CD4-positive, CD25-positive, alpha-beta regulatory T cell (primary cell): Measurements from ENCODE around the gene SLC13A3. TPM values are rescaled to one million over a fixed set of nuclear protein-coding genes. Genes with fewer than 3 reads are reported as not detected.

Source experiments
- ATAC-seq, 2 donors: fragments of 150-1000 bp; cut with Tn5 transposase; one replicate each; pipeline ENCODE4 v1.10.0; 2021; ENCODE audit warnings: low read depth in 2 of 2, moderate number of reproducible peaks in 2 of 2, moderate library complexity in 1 of 2
- DNase-seq, 3 donors: peaks; one replicate each; pipeline versions ENCODE4 v3.0.0 to v3.0.0-alpha.2; 2012 to 2022; ENCODE audit warnings: mixed read lengths in 1 of 3
- H3K27ac ChIP-seq: one replicate; pipeline ENCODE4 v1.7.0; 2013; ENCODE audit warnings: mild to moderate bottlenecking, low read length; ENCODE audit not compliant: insufficient read depth, poor library complexity, severe bottlenecking
- H3K27me3 ChIP-seq: one replicate; pipeline ENCODE4 v1.7.0; 2013; ENCODE audit warnings: low read length; ENCODE audit not compliant: control insufficient read depth, insufficient read depth
- H3K36me3 ChIP-seq: one replicate; pipeline ENCODE4 v1.7.0; 2013; ENCODE audit warnings: mild to moderate bottlenecking, low read length, moderate library complexity; ENCODE audit not compliant: control insufficient read depth, insufficient read depth
- H3K4me1 ChIP-seq: 2 replicates; pipeline ENCODE4 v1.7.0; 2013; ENCODE audit warnings: mild to moderate bottlenecking, low read length; ENCODE audit not compliant: insufficient read depth, control insufficient read depth, poor library complexity, severe bottlenecking
- H3K4me3 ChIP-seq: one replicate; pipeline ENCODE4 v1.7.0; 2013; ENCODE audit warnings: low read depth, mild to moderate bottlenecking, low read length, moderate library complexity
- H3K9me3 ChIP-seq, 2 experiments: 1 replicate in 1 of 2; 2 replicates in 1 of 2; pipeline ENCODE4 v1.7.0; 2013; ENCODE audit warnings: low read length in 2 of 2, mild to moderate bottlenecking in 1 of 2, moderate library complexity in 1 of 2; ENCODE audit not compliant: control insufficient read depth in 2 of 2
- H3K27ac Mint-ChIP-seq, 3 donors: one replicate each; pipeline ENCODE4 v1.8.0; 2020 to 2022; ENCODE audit warnings: mild to moderate bottlenecking in 3 of 3, mixed read lengths in 3 of 3, moderate library complexity in 2 of 3
- H3K27me3 Mint-ChIP-seq: one replicate; pipeline ENCODE4 v1.8.0; 2022; ENCODE audit warnings: mild to moderate bottlenecking, mixed read lengths
- H3K36me3 Mint-ChIP-seq: one replicate; pipeline ENCODE4 v1.8.0; 2020; ENCODE audit warnings: mixed read lengths
- H3K4me1 Mint-ChIP-seq, 4 donors: one replicate each; pipeline ENCODE4 v1.8.0; 2020 to 2022; ENCODE audit warnings: mixed read lengths in 4 of 4, mild to moderate bottlenecking in 1 of 4
- H3K4me3 Mint-ChIP-seq, 4 donors: one replicate each; pipeline ENCODE4 v1.8.0; 2020 to 2022; ENCODE audit warnings: mild to moderate bottlenecking in 4 of 4, mixed read lengths in 4 of 4, moderate library complexity in 3 of 4
- H3K9me3 Mint-ChIP-seq, 7 donors: one replicate each; pipeline ENCODE4 v1.8.0; 2020 to 2022; ENCODE audit warnings: mixed read lengths in 7 of 7, mild to moderate bottlenecking in 3 of 7, moderate library complexity in 2 of 7
- polyA plus RNA-seq, 4 donors: library from polyadenylated mRNA; unstranded; fragments of 300-500 nt; fragmentation: Illumina TruSeq; gene quantifications; one replicate each; pipeline ENCODE4 v1.2.3, GENCODE V29; 2021
- total RNA-seq: library from RNA; stranded (reverse); gene quantifications from one replicate; pipeline ENCODE4 v1.2.3, GENCODE V29; 2022

SLC13A3 gene
- total and polyA plus RNA-seq, 5 donors from 2014 or later = 0.67 TPM; not detected in 4

- Mint-ChIP-seq H3K4me3 (no peak overlapping the region), H3K9me3 (no peaks in the 10 kb centered on the region), H3K36me3 (no peaks in the 10 kb centered on the region), H3K4me1 (peaks cover 0 to 17% (median 11%) of the 10 kb centered on the region in 4 donors), H3K27ac (no peak overlapping the region), H3K27me3 (peaks cover 4% of the 10 kb centered on the region)
- H3K27me3 ChIP-seq = no peaks in the 10 kb centered on the region
- H3K4me1 ChIP-seq = peaks cover 13% of the 10 kb centered on the region
- no peak for DNase-seq
- H3K36me3 ChIP-seq = no peaks in the 10 kb centered on the region
- no peak overlapping the region for H3K4me3 ChIP-seq
- H3K27ac ChIP-seq = no peak overlapping the region
- ATAC-seq = no peak
- no peaks in the 10 kb centered on the region for H3K9me3 ChIP-seq
Observed at GRCh38 chr20:46554828-46555227, 96.4 kb downstream of the SLC13A3 start.

GRCh38 chr20:46553926-46554325 lies 97.3 kb downstream of the SLC13A3 start:
- no peak overlapping the region for H3K27ac ChIP-seq
- Mint-ChIP-seq H3K36me3 (no peaks in the 10 kb centered on the region), H3K27ac (no peak overlapping the region), H3K9me3 (no peaks in the 10 kb centered on the region), H3K4me1 (peaks cover 0 to 17% (median 11%) of the 10 kb centered on the region in 4 donors), H3K27me3 (no peaks in the 10 kb centered on the region), H3K4me3 (no peak overlapping the region)
- no peak overlapping the region for H3K4me3 ChIP-seq
- H3K4me1 ChIP-seq = peaks cover 13% of the 10 kb centered on the region
- H3K27me3 ChIP-seq = no peaks in the 10 kb centered on the region
- ATAC-seq (no peak), DNase-seq (no peak)
- no peaks in the 10 kb centered on the region for H3K9me3 ChIP-seq
- no peaks in the 10 kb centered on the region for H3K36me3 ChIP-seq

- Mint-ChIP-seq H3K36me3 (no peaks in the 10 kb centered on the region), H3K9me3 (no peaks in the 10 kb centered on the region), H3K27ac (peak overlapping the region in 2 of 3 donors; percentile 33 to 43), H3K4me1 (peaks cover 0 to 17% (median 11%) of the 10 kb centered on the region in 4 donors), H3K4me3 (peak overlapping the region in 1 of 4 donors; percentile 15), H3K27me3 (no peaks in the 10 kb centered on the region)
- Histone ChIP-seq H3K9me3 (no peaks in the 10 kb centered on the region), H3K27me3 (no peaks in the 10 kb centered on the region), H3K4me3 (no peak overlapping the region), H3K4me1 (peaks cover 13% of the 10 kb centered on the region), H3K36me3 (no peaks in the 10 kb centered on the region), H3K27ac (no peak overlapping the region)
- ATAC-seq (peak; percentile 65 to 69), DNase-seq (peak in 1 of 3 donors; percentile 64)
Observed at GRCh38 chr20:46552460-46553420, 98.5 kb downstream of the SLC13A3 start.

GRCh38 chr20:46551522-46552381 lies 99.5 kb downstream of the SLC13A3 start:
- Histone ChIP-seq H3K4me1 (peaks cover 13% of the 10 kb centered on the region), H3K36me3 (no peaks in the 10 kb centered on the region), H3K9me3 (no peaks in the 10 kb centered on the region), H3K27me3 (no peaks in the 10 kb centered on the region), H3K27ac (no peak overlapping the region), H3K4me3 (no peak overlapping the region)
- ATAC-seq (no peak), DNase-seq (no peak)
- H3K27me3 Mint-ChIP-seq = no peaks in the 10 kb centered on the region
- peaks cover 0 to 17% (median 11%) of the 10 kb centered on the region in 4 donors for H3K4me1 Mint-ChIP-seq
- peak overlapping the region in 1 of 3 donors; percentile 33 for H3K27ac Mint-ChIP-seq
- H3K9me3 Mint-ChIP-seq = no peaks in the 10 kb centered on the region
- H3K4me3 Mint-ChIP-seq = no peak overlapping the region
- H3K36me3 Mint-ChIP-seq = no peaks in the 10 kb centered on the region

GRCh38 chr20:46550461-46550860 lies 100.8 kb downstream of the SLC13A3 start, which contains the start of gene OCSTAMP:
Gene OCSTAMP (minus strand): TSS chr20:46550654. CDS start chr20:46550560, 94 bp downstream.
- H3K4me1 ChIP-seq = peaks cover 15% of the 10 kb centered on the region
- no peaks in the 10 kb centered on the region for H3K27me3 Mint-ChIP-seq
- H3K4me3 ChIP-seq = no peak within 1 kb of the TSS
- no peaks in the 10 kb centered on the region for H3K36me3 Mint-ChIP-seq
- DNase-seq = no peak
- no peaks in the 10 kb centered on the region for H3K9me3 ChIP-seq
- no peak within 1 kb of the TSS for H3K27ac ChIP-seq
- no peaks in the 10 kb centered on the region for H3K9me3 Mint-ChIP-seq
- no peak for ATAC-seq
- no peak within 1 kb of the TSS for H3K4me3 Mint-ChIP-seq
- H3K27ac Mint-ChIP-seq = no peak within 1 kb of the TSS
- H3K36me3 ChIP-seq = no peaks in the 10 kb centered on the region
- H3K4me1 Mint-ChIP-seq = peaks cover 0 to 17% (median 9%) of the 10 kb centered on the region in 4 donors
- no peaks in the 10 kb centered on the region for H3K27me3 ChIP-seq

- DNase-seq (no peak), ATAC-seq (no peak)
- Mint-ChIP-seq H3K36me3 (no peaks in the 10 kb centered on the region), H3K27ac (no peak overlapping the region), H3K4me3 (no peak overlapping the region), H3K27me3 (no peaks in the 10 kb centered on the region), H3K4me1 (peaks cover 0 to 22% (median 11%) of the 10 kb centered on the region in 4 donors), H3K9me3 (no peaks in the 10 kb centered on the region)
- Histone ChIP-seq H3K4me3 (no peak overlapping the region), H3K27me3 (no peaks in the 10 kb centered on the region), H3K27ac (no peak overlapping the region), H3K36me3 (no peaks in the 10 kb centered on the region), H3K9me3 (no peaks in the 10 kb centered on the region), H3K4me1 (peaks cover 23% of the 10 kb centered on the region)
Observed at GRCh38 chr20:46549188-46549972, 101.9 kb downstream of the SLC13A3 start.

GRCh38 chr20:46548688-46549087 lies 102.6 kb downstream of the SLC13A3 start:
- peaks cover 0 to 22% (median 11%) of the 10 kb centered on the region in 4 donors for H3K4me1 Mint-ChIP-seq
- no peak overlapping the region for H3K4me3 ChIP-seq
- H3K27me3 Mint-ChIP-seq = no peaks in the 10 kb centered on the region
- H3K4me3 Mint-ChIP-seq = no peak overlapping the region
- H3K9me3 Mint-ChIP-seq = no peaks in the 10 kb centered on the region
- ATAC-seq (no peak), DNase-seq (no peak)
- H3K27ac Mint-ChIP-seq = no peak overlapping the region
- no peak overlapping the region for H3K27ac ChIP-seq
- H3K36me3 Mint-ChIP-seq = no peaks in the 10 kb centered on the region
- H3K36me3 ChIP-seq = no peaks in the 10 kb centered on the region
- peaks cover 23% of the 10 kb centered on the region for H3K4me1 ChIP-seq
- no peaks in the 10 kb centered on the region for H3K27me3 ChIP-seq
- no peaks in the 10 kb centered on the region for H3K9me3 ChIP-seq
